Astrocyte (in vitro differentiated cells and primary cell): ENCODE data around the gene SFT2D3.

Experiments used
- EZH2 ChIP-seq: IDR thresholded peaks from 2 replicates; pipeline ENCODE4 v1.6.1; 2012; ENCODE audit warnings: mild to moderate bottlenecking, low read length, inconsistent platforms; ENCODE audit not compliant: insufficient read depth
- TF ChIP-seq, protein P1 (sequence below): IDR thresholded peaks from 2 replicates; pipeline ENCODE4 v1.5.1; 2011; ENCODE audit warnings: low read depth, mild to moderate bottlenecking, inconsistent platforms, low read length, moderate library complexity; ENCODE audit not compliant: insufficient read depth

DNA sequence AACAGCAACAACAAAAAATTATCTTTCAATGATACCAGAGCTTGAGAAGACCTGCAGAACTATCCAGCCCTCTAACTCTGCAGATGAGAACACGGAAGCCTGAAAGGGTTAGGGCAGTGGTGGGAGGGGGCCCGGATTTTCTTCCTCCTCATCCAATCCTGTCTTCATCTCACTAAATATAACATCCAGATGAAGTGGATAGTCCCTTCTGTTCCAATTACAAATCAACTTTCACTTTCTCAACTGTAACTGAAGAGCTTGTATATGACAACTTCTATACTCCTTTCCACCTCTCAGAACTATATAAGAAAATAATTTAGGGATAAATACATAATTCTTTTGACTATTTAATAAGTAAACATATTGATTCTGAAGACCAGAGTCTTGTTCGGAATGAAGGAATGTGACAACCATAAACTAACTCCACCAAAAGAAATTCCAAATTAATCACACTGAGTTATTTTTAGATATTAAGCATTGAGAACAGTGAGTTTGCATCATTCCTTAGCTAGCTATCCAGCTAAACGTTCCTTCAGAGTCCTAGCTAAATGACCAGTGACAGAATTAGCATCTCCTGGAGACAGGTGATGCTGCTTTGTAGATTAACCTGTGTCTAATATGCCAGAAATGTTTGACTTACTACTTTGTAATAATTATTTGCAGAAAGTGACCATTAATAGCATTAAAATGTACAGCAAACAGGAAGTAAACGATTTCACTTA is 32.7 kb downstream of the SFT2D3 start:
- TF ChIP-seq, protein P1, sequence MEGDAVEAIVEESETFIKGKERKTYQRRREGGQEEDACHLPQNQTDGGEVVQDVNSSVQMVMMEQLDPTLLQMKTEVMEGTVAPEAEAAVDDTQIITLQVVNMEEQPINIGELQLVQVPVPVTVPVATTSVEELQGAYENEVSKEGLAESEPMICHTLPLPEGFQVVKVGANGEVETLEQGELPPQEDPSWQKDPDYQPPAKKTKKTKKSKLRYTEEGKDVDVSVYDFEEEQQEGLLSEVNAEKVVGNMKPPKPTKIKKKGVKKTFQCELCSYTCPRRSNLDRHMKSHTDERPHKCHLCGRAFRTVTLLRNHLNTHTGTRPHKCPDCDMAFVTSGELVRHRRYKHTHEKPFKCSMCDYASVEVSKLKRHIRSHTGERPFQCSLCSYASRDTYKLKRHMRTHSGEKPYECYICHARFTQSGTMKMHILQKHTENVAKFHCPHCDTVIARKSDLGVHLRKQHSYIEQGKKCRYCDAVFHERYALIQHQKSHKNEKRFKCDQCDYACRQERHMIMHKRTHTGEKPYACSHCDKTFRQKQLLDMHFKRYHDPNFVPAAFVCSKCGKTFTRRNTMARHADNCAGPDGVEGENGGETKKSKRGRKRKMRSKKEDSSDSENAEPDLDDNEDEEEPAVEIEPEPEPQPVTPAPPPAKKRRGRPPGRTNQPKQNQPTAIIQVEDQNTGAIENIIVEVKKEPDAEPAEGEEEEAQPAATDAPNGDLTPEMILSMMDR, result no peak
- no peak for TF ChIP-seq EZH2
